Cardiac muscle cell (in vitro differentiated cells and primary cell): ENCODE measurements around the gene LNPEP. TPM values are rescaled to one million over a fixed set of nuclear protein-coding genes. Genes with fewer than 3 reads are reported as not detected.
"Not testable (repeated sequence)": the region's sequence is repeated elsewhere in the genome, so short reads cannot be mapped to it uniquely, and the experiment has no call there.

Experiments
- DNase-seq, 2 donors: peaks; one replicate each; pipeline versions ENCODE4 v3.0.0 to v3.0.0-alpha.2; 2010 to 2017; ENCODE audit warnings: low read depth in 1 of 2, low spot score in 1 of 2
- H3K27ac ChIP-seq: fragments of 200-600 bp; sonication (generic); 2 replicates; pipeline ENCODE4 v1.5.1; 2016
- H3K27me3 ChIP-seq: fragments of 200-600 bp; sonication (generic); 2 replicates; pipeline ENCODE4 v1.6.0; 2016; ENCODE audit warnings: control low read depth
- H3K36me3 ChIP-seq: fragments of 200-600 bp; sonication (generic); 2 replicates; pipeline ENCODE4 v1.5.1; 2016; ENCODE audit warnings: control low read depth
- H3K4me1 ChIP-seq: fragments of 200-600 bp; sonication (generic); 2 replicates; pipeline ENCODE4 v1.8.1; 2017; ENCODE audit warnings: low read depth, mild to moderate bottlenecking, mixed run types
- H3K4me3 ChIP-seq: fragments of 200-600 bp; sonication (generic); 2 replicates; pipeline ENCODE4 v1.5.1; 2016; ENCODE audit warnings: mild to moderate bottlenecking
- H3K9me3 ChIP-seq: fragments of 200-600 bp; sonication (generic); 2 replicates; pipeline ENCODE4 v1.5.1; 2017; ENCODE audit warnings: low read depth, mild to moderate bottlenecking, control low read depth
- polyA plus RNA-seq: library from polyadenylated mRNA; unstranded; fragments of >200 nt; fragmentation: Nextera tagmentation; extraction: Ambion mirVana; gene quantifications from 2 replicates; pipeline ENCODE4 v1.2.1, GENCODE V29; 2016
- total RNA-seq: library from RNA; depleted of rRNA; stranded (reverse); fragments of >200 nt; gene quantifications from 2 replicates; pipeline ENCODE4 v1.2.3, GENCODE V29; 2016
- TF ChIP-seq, protein P1 (sequence below): IDR thresholded peaks from 2 replicates; pipeline ENCODE4 v1.5.1; 2012; ENCODE audit warnings: low read depth, mild to moderate bottlenecking, low read length

LNPEP gene
- total and polyA plus RNA-seq, 2 experiments from 2014 or later = 11.2 to 41.0 TPM

DNA sequence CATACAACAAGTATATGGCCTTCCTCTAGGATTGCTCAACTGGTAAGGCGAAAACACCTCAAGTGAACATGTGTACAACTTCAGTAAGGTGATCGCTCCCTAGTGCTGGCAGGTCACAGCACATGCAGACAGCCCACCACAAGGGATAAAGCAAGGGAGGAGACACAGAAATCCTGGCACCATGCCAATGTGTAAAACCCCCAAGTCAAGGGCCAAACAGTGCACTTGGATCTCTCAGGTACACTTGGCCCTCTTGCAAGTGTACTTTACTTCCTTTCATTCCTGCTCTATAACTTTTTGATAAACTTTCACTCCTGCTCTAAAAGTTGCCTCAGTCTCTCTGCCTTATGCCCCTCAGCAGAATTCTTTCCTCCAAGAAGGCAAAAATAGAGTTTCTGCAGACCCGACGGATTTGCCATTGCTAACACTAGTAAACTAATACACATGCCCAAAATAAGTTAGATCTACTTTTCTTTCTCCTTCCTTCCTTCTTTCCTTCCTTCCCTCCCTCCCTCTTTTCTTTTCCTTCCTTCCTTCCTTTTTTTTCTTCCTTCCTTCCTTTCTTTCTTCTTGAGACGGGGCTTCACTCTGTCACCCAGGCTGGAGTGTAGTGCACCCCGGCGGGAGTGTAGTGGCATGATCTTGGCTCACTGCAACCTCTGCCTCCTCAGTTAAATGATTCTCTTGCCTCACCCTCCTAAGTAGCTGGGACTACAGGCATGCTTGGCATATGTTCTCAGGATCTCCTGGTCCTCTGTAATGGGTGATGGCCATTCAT, 6.8 kb upstream of the LNPEP start:
- H3K27me3 ChIP-seq = no peaks in the 10 kb centered on the region
- peaks cover 49% of the 10 kb centered on the region for H3K4me1 ChIP-seq
- no peak for DNase-seq
- H3K36me3 ChIP-seq = no peaks in the 10 kb centered on the region
- H3K27ac ChIP-seq = no peak overlapping the region
- H3K4me3 ChIP-seq = no peak overlapping the region
- TF ChIP-seq, protein P1, sequence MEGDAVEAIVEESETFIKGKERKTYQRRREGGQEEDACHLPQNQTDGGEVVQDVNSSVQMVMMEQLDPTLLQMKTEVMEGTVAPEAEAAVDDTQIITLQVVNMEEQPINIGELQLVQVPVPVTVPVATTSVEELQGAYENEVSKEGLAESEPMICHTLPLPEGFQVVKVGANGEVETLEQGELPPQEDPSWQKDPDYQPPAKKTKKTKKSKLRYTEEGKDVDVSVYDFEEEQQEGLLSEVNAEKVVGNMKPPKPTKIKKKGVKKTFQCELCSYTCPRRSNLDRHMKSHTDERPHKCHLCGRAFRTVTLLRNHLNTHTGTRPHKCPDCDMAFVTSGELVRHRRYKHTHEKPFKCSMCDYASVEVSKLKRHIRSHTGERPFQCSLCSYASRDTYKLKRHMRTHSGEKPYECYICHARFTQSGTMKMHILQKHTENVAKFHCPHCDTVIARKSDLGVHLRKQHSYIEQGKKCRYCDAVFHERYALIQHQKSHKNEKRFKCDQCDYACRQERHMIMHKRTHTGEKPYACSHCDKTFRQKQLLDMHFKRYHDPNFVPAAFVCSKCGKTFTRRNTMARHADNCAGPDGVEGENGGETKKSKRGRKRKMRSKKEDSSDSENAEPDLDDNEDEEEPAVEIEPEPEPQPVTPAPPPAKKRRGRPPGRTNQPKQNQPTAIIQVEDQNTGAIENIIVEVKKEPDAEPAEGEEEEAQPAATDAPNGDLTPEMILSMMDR = no peak
- H3K9me3 ChIP-seq = no peaks in the 10 kb centered on the region

DNA sequence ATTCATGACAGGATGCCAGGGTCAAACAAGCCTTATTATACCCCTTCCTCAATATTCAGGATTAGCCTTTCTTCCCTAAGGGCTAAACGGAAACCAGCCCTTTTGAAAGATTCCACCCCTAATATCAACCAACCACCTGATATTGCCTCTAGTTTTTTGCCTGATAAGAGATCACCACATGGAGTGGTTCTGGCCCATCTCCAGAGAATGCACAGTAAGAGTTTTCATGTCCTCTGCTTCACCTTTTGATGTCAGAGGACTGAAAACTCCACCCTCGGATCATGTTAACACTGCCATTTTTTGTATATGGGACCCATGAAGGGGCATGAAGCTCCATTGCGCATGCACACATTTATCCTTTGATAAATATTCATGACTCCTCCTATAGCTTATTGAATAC, 5.8 kb upstream of the LNPEP start:
- Histone ChIP-seq H3K27ac (peak overlapping the region; percentile 24), H3K9me3 (no peaks in the 10 kb centered on the region), H3K27me3 (no peaks in the 10 kb centered on the region), H3K4me3 (no peak overlapping the region), H3K36me3 (no peaks in the 10 kb centered on the region), H3K4me1 (peaks cover 42% of the 10 kb centered on the region)
- TF ChIP-seq, protein P1 = no peak
- DNase-seq = peak in 1 of 2 donors; percentile 38

DNA sequence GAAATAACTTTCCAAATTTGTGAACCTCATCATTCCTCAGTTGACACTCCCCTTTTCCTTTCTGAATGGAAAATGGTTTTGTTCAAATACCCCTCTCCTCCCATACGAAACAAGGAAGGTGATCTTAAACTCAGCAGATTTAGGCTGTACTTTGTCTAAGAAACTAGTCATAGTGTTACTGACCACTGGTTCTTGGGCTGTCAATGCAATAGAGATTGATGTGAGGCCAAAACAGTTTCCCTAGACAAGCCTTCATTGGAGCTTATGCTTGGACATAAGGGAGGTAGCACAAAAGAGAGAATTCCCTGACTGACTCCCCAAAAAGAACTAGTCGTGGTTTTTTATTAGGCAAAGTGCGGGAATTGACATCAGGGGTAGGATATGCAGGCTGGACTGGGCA, 5.3 kb upstream of the LNPEP start:
- Histone ChIP-seq H3K4me1 (peaks cover 42% of the 10 kb centered on the region), H3K4me3 (no peak overlapping the region), H3K27me3 (no peaks in the 10 kb centered on the region), H3K36me3 (no peaks in the 10 kb centered on the region), H3K27ac (peak overlapping the region; percentile 24), H3K9me3 (no peaks in the 10 kb centered on the region)
- TF ChIP-seq, protein P1 = no peak
- DNase-seq = no peak

DNA sequence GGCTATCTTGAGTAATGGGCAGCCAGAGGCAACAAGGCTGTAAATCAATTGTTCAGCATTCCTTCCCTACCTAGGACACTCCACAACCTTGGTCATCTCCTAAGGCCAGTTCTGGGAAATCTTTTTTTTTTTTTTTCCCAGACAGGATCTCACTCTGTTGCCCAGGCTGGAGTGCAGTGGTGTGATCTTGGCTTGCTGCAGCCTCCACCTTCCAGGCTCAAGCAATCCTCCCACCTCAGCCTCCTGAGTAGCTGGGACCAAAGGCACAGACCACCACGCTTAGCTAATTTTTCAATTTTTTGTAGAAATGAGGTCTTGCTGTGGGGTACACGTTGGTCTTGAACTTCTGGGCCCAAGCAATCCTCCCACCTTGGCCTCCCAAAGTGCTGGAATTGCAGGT, 4.8 kb upstream of the LNPEP start:
- not testable (repeated sequence) for H3K36me3 ChIP-seq, H3K27ac ChIP-seq, DNase-seq, H3K4me3 ChIP-seq, H3K9me3 ChIP-seq, H3K27me3 ChIP-seq
- peaks cover 42% of the 10 kb centered on the region for H3K4me1 ChIP-seq

DNA sequence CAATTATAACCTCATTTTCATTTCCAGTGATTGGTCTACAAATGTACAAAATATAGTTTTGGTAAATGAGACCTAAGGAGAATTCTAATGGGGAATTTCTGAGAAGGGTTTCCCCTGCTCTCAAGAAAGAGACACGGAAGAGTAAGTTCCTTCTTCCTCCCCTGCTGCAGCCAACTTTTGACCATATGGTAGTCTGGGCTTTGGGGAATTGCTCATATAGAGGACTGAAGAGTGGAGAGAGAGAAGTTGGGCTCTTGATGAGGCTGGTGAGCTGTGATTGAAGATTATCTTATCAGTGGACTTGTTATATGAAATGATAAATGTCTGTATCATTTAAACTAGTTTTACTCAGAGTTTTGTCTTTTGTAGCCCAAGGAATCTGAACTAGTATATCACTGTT, 4.3 kb upstream of the LNPEP start:
- Histone ChIP-seq H3K27ac (no peak overlapping the region), H3K4me3 (no peak overlapping the region), H3K4me1 (peaks cover 42% of the 10 kb centered on the region), H3K36me3 (no peaks in the 10 kb centered on the region), H3K9me3 (no peaks in the 10 kb centered on the region), H3K27me3 (no peaks in the 10 kb centered on the region)
- TF ChIP-seq, protein P1 = no peak
- no peak for DNase-seq

DNA sequence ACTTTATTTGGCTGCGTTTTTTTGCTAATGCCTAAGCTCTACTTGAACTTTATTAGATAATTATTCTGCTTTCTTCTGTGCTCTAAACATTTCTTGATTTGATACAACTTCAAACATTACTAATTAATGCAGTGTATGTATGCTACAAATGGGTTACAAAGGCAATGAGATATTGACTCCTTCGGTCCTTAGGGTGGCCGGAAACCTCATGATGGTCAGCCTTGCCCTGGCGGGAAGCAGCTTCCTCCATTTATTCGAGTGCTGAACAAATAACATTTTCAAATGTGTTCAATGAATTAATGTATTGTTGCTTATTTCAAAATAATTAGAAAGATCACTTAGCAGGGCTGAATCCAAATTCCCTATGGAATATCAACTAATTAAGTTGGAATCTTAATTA, 3.9 kb upstream of the LNPEP start:
- TF ChIP-seq, protein P1 = no peak
- H3K36me3 ChIP-seq = no peaks in the 10 kb centered on the region
- no peaks in the 10 kb centered on the region for H3K27me3 ChIP-seq
- H3K4me1 ChIP-seq = peaks cover 42% of the 10 kb centered on the region
- H3K27ac ChIP-seq = no peak overlapping the region
- H3K4me3 ChIP-seq = no peak overlapping the region
- DNase-seq = no peak
- no peaks in the 10 kb centered on the region for H3K9me3 ChIP-seq
